NCI-H146 (cell line): ENCODE results near the gene ENO3.

Experiments
- DNase-seq: peaks from one replicate; lab custom pipeline; 2025; lab: John Stamatoyannopoulos, UW

Gene ENO3

DNA sequence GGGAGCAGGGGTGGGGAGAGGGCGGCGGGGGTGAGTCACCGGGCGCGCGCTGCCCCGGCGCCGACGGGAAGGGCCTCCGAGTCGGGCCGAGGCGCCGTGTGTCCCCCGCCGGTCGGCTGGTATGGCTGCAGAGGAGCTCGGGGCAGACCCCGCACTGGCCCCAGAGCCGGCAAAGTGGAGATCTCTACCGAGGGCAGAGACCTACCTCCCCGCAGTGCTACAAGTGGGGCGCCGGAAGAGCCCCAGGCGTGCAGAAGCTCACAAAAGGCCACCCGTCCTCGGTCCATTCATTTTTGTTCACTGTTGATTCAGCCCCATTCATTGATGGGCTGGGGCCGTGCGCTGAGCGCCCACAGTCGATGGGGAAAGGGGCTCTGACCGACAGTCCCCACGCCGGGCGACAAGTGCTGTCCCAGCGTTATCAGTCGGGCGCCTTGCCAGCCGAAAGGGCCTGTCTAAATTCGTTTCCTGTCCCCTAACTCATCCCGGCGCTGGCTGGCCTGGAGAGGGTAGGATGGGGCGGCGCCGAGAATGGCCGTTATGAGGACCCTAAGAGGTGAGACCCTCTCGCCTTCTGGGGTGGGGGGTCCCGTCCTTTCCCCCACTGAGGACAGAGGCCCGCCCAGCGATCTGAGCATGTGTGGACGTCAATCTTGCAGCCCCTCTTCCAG, 709 bp upstream of the ENO3 start:
- DNase-seq = peak; percentile 69

DNA sequence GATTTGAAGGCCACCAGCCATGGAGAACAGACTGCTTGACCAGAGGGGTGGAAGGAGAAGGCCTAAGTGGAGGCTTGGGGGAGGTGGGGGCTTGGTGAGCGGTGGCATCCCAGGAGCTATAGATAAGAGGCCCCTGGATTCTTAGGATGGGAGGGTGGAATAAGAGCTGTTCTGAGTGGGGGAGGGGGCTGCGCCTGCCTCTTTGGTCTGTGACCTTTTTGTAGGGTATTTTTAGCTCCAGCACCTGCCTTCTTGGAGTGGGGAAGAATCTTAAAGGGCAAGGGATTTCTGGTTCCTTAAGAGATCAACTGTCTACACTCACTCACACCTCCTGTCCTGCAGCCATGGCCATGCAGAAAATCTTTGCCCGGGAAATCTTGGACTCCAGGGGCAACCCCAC, 567 bp downstream of the ENO3 start:
- no peak for DNase-seq

DNA sequence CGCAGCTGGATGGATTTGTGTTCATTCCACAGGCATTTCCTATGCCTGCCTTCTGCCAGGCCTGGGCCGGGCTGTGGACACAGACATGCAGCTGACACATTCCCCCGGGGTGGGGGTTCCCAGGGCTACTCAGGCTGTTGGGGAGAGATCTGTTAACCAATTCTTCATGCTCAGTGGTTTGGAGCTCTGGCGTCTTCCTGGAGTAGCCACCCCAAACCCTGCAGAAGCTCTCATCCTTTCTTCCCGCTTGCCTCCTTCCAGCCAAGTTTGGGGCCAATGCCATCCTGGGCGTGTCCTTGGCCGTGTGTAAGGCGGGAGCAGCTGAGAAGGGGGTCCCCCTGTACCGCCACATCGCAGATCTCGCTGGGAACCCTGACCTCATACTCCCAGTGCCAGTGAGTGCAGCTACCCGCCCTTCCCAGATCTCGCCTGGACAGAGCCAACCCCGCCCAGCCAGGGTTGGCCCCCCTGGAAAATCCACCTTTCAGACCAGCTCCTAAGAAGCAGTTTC, 2.6 kb downstream of the ENO3 start:
- no peak for DNase-seq

DNA sequence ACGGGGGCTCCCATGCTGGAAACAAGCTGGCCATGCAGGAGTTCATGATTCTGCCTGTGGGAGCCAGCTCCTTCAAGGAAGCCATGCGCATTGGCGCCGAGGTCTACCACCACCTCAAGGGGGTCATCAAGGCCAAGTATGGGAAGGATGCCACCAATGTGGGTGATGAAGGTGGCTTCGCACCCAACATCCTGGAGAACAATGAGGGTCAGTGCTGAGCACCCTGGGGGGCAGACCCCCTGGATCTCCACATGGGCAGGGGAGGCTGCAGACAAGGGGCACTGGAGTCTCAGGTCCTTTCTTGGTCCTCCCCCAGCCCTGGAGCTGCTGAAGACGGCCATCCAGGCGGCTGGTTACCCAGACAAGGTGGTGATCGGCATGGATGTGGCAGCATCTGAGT, 4.2 kb downstream of the ENO3 start:
- DNase-seq = no peak

DNA sequence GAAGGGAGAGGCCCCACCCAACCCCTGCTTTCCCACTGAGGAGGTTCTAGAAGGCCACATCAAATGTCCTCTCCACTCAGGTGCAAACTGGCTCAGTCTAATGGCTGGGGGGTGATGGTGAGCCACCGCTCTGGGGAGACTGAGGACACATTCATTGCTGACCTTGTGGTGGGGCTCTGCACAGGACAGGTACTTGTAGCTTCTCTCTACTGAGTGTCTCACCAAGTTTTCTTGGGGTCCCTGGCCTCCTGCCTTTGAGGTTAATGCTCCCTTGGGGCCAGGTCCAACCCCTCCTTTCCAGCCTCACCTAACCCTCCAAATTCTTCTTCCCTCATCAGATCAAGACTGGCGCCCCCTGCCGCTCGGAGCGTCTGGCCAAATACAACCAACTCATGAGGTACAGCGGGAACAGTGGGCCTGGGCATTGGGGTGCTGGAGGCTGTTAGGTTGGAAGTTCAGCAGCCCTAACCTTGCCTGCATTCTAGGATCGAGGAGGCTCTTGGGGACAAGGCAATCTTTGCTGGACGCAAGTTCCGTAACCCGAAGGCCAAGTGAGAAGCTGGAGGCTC, 5.7 kb downstream of the ENO3 start:
- DNase-seq = no peak

DNA sequence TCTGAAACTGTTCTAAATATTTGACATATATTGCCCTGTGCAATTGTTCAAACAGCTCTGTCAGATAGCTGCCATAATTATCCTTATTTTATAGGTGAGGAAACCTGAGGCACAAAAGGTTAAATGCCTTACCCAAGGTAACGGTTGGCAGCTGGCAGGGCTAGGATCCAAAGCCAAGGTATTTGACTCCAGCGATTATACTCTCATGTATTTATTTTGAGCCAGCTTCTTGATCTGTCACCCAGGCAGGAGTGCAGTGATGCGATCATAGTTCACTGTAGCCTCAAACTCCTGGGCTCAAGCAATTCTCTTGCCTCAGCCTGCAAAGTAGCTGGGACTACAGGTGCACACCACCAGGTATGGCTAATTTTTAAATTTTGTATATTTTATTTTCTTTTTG, 7.2 kb downstream of the ENO3 start:
- DNase-seq = no peak

DNA sequence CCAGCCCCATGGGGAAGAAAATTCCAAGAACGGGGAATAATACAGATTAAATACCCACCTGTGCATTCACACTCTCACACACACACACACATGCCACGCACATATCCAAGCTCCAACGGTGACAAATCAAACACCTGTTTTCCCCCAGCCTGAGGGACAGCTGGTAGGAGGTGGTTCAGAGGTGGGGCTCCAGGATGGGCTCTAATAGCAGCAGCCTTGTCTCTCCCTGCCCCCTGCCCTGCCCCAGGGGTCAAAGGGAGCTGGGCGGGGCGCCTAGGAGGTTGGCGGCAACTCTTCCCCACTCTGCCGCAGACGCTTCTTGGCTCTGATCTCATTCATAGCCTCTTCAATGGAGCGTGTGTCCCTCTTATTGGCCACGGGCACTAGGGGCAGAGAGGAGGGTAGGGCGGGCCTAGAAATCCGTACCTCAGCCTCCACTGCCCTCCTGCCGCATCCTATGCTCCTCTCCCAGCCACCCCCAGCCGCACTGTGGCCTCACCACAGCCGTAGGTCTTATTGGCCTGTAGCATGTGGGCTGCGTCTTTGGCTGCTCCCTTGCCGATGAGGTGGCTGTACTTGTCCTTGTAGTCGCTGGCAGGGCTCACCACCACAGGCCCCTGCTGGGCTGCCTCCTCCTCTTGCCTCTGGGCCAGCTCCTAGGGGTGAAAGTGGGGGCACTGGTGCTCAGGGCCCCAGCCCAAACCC, 8.5 kb downstream of the ENO3 start:
- no peak for DNase-seq

DNA sequence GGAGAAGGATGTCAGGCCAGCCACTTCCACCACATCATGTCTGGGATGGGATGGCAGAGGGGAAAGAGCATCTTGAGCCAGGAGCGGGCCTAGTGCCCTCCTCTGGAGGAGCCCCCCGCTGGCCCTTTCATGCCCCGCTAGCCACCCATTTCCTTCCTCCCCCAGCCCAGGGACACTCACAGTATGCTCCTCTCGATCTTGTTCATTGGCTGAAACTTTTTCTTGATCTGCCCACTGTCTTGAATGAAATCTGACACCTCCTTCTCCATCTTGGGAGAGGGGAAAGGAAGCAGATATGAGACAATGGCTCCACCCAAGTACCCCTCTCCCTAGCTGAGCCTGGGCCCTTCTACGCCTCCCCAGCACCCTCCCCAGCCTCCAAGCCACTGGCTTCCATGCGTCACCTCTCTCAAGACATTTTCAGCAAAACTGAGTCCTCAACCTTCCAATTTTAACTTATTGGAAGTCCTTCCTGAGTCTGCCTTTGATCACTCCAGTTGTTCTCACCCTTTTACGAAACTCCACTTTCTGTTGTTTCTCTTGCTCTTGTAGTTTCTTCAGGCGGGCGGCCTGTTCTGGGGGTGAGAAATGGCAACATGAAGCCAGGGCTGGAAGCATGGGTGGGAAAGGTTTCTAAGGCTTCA, 9.5 kb downstream of the ENO3 start:
- DNase-seq = no peak

DNA sequence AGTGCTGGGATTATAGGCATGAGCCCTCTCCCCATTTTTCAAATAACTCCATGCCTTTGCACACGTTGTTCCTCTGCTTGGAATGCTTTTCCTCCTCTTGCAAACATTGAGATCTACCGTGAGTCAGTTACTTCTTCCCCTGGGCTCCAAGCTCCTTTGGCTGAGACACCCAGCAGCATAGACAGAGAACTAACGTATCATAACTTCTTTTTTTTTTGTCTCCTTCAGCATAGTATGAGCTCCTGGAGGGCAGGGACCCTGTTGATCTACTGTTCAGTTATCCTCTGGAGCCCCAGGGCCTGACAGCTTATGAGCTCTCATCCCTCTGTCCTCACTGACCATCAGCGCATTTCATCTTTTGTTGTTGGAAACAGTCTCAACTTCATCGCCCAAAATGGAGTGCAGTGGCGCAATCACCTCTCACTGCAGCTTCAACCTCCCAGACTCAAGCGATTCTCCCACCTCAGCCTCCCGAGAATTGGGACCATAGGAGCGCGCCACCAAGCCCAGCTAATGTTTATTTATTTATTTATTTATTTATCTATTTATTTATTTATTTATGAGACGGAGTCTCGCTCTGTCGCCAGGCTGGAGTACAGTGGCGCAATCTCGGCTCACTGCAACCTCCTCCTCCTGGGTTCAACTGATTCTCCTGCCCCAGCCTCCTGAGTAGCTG, 14.5 kb downstream of the ENO3 start:
- no peak for DNase-seq

DNA sequence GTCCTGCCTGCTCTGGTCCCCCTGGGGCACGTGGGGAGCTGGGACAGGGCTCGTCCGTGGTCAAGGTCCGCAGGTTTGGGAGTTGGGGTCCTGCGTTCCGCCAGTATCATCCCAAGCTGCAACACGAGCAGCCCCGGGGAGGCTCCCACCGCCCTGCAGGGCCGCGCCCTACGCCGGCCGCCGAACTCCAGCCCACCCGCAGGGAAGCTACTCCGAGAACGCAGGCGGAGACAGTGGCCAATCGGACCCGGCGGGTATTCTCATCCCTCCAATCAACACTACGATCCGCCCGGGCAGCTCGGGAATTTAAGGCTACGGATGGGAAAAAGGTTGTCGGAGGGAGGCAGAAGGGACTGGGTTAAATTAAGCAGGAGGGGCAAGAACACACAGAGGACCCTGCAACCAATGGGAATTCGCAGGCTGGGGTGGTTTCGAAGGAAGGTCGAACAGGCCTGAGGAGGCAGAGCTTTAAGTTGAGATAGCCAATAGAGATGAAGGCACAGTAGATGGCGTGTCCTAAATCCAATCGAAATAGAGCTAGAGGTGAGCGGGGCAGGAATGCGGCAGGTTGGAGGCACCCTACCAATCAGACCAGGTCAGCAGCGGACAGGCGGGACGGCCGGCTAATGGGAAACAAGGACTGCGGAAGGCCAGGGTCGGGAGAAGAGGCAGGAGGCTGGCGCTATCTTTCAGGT, 16.1 kb downstream of the ENO3 start:
- peak; percentile 99 for DNase-seq

DNA sequence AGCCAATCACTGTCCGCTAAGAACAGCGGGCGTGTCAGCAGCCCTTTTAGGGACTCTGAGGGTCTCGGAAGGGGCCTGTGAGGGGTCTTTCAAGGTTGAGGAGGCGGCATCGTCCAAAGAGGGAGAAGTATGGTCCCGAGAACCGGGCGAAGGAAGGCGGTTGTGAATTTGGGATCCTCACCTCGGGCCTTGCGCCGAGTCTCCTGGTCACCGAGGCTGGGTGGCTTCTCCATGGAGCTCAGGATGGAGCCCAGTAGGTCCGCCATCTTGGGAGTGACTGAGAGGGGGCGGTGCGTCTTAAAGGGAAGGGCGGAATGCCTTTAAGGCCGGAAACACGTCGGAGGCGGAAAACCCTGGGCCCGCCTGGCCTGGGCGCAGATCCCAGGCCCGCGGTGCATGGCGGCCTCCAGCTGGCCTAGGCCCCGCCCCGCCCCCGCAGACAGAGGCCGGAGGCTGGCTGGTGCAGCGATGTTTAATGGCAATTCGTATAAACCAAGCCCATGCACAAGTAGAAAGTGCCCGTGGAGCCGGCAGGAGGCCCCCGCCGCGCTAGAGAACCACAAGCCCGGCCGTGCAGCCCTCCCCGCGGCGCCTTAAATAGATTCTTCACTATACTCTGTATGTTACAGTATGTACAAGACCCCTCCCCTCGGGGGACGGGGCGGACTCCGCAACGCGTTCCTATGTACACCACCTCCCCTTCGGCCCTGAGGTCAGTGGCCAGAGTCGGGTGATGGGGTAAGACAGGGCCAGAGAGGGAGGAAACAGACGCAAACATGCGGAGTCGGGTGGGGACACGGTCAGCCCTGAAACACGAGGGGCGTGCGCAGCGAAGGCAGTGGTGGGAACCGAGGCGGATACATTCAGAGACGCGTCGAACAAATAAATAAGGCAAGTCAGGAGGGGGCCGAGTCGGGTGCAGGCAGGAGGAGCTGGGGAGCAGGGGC, 16.9 kb downstream of the ENO3 start, which contains the start of gene SPAG7:
Gene SPAG7, minus strand, starts transcription at position 279 of the 947 bp plus-strand sequence. Its CDS starts 13 bp downstream, at position 266.
- DNase-seq = peak; percentile 94

DNA sequence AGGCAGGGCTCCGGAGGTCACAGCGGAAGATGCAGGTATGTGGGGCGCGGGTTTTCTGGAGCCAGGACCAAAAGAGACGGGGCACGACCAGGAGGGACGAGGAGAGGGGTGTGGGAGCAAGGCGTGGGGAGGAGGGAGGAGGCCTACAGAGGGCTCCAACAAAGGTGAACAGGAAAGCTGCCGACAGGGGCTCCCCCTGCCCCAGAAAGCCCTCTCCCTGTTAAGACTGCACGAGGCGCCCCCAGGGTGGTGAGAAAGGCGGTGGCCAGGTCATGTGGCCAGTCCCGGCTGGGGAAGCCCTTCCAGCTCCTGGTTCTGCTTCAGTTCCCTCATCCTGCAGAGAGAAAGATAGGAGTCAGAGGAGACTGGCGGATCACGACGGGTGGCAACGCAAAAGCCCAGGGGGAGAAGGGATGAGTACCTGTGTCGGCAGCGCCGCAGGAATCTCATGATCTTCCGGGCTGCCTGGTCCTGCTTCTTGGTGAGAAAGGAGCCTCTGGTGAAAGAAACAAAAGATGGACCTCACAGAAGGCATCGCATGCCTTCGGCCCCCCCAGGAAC, 17.6 kb downstream of the ENO3 start:
- DNase-seq = peak; percentile 56

DNA sequence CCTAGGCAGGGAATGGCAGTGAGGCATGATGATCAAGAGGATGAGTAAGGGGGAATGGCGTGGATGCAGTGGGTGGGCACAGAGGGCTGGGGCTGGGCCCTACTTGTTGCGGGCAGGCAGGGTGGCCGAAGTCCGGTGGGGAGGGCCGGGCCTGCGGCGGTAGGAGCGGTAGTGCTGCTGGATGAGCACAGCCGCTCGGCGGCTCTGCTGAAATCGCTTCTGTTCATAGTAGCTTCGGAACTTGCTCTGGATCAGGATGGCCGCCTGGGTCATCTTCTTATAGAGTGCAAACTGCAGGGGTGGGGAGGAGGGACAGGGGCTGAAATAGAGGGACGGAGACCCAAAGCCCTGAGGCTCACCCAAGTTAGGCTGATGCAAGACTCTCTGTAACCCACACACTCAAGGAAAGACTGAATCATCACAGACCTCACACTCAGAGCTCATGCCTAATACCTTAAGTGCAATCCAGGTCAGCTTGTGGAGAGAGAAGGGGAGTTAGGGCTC, 18.2 kb downstream of the ENO3 start:
- DNase-seq = no peak

DNA sequence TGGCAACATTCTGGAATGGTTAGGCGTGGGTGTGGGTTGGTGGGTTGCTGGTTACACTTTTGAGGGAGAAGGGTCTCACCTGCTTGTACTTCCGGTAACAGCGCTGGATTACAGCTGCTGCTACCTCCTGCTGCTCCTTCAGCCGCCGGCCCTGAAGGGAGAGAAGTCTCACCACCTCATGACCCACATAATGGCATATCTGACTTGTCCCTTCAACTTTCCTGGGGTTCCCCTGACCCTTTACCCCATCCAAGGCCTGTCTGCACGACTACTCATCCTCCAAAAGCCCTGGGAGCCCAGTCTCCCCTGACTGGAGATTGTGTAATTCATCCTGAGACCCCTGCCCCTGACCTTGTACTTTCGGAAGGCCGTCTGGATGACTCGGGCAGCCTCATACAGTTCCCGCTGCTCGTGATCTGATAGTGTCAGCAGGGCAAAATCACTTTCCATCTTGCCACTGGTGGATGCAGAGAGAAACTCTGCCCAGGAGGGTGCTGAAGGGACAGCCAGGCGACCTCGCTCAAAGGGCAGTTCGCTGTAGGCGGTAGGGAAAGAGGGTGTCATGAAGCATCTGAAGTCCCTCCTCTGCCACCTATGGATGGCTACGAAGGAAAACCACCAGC, 18.7 kb downstream of the ENO3 start:
- DNase-seq = no peak

DNA sequence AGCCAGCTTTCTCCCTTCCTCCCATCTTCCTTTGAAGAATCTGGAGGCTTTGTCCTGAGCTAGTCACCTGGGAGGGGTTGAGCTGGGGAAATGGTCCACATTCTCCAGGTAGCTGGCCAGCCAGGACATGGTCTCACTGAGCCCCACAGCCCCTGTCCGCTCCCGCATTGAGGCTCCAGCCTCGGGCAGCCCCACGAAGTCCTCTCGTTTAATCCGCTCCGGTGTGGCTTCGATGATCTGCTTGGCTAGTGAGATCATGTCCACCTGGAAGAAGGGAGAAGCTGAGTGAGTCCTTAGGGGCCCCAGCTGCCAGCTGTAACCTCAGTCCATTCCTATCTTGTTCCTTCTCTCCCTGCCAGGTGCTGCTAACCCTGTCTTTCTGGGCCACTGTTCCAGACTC, 19.4 kb downstream of the ENO3 start:
- DNase-seq = no peak

DNA sequence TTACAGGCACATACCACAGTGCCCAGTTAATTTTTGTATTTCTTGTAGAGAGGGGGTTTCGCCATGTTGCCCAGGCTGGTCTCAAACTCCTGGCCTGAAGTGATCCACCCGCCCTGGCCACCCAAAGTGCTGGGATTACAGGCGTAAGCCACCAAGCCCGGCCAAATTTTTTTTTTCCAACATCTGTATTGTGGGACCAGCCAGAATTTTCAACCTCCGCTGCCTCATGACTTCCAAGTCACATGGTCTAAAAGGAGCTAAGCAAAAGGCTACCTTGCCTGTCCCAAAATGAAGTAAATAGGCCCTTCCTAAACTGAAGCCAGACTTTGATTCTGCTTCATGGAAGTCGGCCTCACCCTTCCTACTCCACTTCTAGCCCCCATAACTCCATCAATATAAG, 20.9 kb downstream of the ENO3 start:
- DNase-seq = no peak

DNA sequence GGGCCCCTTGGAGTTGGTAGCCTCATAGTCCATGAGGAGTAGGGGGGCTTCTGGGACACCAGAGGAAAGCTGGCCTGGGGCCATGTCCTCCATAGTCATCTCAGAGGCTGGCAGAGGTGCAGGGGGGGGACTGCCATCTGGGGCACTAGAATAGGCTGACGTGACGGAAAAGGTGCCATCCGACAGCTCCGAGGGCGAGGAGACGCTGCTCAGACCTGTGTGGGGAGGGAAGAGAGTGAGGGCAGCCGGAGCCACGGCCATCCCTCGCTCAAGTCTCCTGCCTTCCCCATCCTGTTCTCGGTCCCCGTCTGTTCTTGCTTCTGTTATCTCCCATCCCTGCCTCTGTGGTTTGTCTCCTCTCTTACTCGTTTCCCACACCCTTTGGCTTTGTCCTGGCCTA, 21.4 kb downstream of the ENO3 start:
- no peak for DNase-seq

DNA sequence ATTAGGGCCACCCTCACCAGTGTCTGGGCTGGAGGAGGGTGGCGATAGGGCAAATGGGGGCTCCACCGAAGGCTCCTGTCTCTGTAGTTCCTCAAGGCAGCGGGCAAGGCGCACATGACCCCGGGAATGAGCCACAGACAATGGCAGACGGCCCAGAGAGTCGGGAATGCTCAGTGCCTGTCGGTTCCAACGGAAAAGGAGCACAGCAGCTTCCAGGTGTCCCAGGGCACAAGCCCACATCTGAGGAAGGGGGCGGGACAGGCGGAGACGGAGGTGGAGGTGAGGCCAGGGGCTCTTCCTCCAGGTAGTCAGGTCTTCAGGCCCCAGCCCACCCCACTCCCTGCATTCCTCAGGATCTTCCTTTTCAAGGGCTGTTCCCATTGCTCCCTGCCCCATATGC, 21.8 kb downstream of the ENO3 start:
- DNase-seq = no peak
